Keratinocyte (primary cell): ENCODE measurements around the gene SH3PXD2B. TPM values are rescaled to one million over a fixed set of nuclear protein-coding genes. Genes with fewer than 3 reads are reported as not detected.
A peak's percentile ranks its signal among the peaks of the same experiment; 100 is the strongest.

Experiments used
- DNase-seq: peaks from one replicate; pipeline ENCODE4 v3.0.0-alpha.2; 2011; ENCODE audit warnings: low read depth, missing footprints, low spot score
- FAIRE-seq: peaks from 2 replicates; lab custom pipeline; 2011; peaks lifted over from hg19 to GRCh38; lab: Jason Lieb, UNC
- H2AFZ ChIP-seq: 2 replicates; pipeline ENCODE4 v1.6.0; 2012; ENCODE audit warnings: low read length, control low read depth, inconsistent platforms; ENCODE audit not compliant: control insufficient read depth
- H3K27ac ChIP-seq: 2 replicates; pipeline ENCODE4 v1.5.1; 2011; ENCODE audit warnings: low read length; ENCODE audit not compliant: control insufficient read depth, insufficient read depth
- H3K27me3 ChIP-seq: 3 replicates; pipeline ENCODE4 v1.6.0; 2011; ENCODE audit warnings: low read length; ENCODE audit not compliant: control insufficient read depth, insufficient read depth; ENCODE audit errors: extremely low read depth
- H3K36me3 ChIP-seq, 2 experiments: 2 replicates in 1 of 2; 3 replicates in 1 of 2; pipeline ENCODE4 v1.5.1; 2011; ENCODE audit warnings: low read length in 2 of 2, mild to moderate bottlenecking in 1 of 2; ENCODE audit not compliant: control insufficient read depth in 2 of 2, insufficient read depth in 2 of 2; ENCODE audit errors: extremely low read depth in 1 of 2
- H3K4me1 ChIP-seq: 3 replicates; pipeline ENCODE4 v1.5.1; 2011; ENCODE audit warnings: low read length; ENCODE audit not compliant: control insufficient read depth, insufficient read depth; ENCODE audit errors: extremely low read depth
- H3K4me2 ChIP-seq: 3 replicates; pipeline ENCODE4 v1.6.0; 2011; ENCODE audit warnings: low read depth, low read length; ENCODE audit not compliant: control insufficient read depth, insufficient read depth; ENCODE audit errors: extremely low read depth
- H3K4me3 ChIP-seq, 3 experiments: fragments of 200-600 bp in 1 of 3; sonication (generic) in 1 of 3; 2 replicates in 2 of 3; 3 replicates in 1 of 3; pipeline ENCODE4 v1.5.1; 2011 to 2016; ENCODE audit warnings: low read length in 3 of 3, mild to moderate bottlenecking in 3 of 3, control low read depth in 2 of 3, inconsistent platforms in 1 of 3, low read depth in 1 of 3, mixed read lengths in 1 of 3, mixed run types in 1 of 3, moderate library complexity in 1 of 3; ENCODE audit not compliant: control insufficient read depth in 2 of 3, insufficient read depth in 2 of 3; ENCODE audit errors: extremely low read depth in 1 of 3
- H3K79me2 ChIP-seq: 2 replicates; pipeline ENCODE4 v1.6.0; 2012; ENCODE audit warnings: low read length; ENCODE audit not compliant: control insufficient read depth, insufficient read depth
- H3K9ac ChIP-seq: 3 replicates; pipeline ENCODE4 v1.6.0; 2011; ENCODE audit warnings: low read length; ENCODE audit not compliant: control insufficient read depth, insufficient read depth; ENCODE audit errors: extremely low read depth
- H3K9me1 ChIP-seq: 3 replicates; pipeline ENCODE4 v1.6.0; 2011; ENCODE audit warnings: low read length; ENCODE audit not compliant: control insufficient read depth, insufficient read depth; ENCODE audit errors: extremely low read depth
- H3K9me3 ChIP-seq: 2 replicates; pipeline ENCODE4 v1.5.1; 2012; ENCODE audit warnings: low read depth, low read length; ENCODE audit not compliant: control insufficient read depth
- H4K20me1 ChIP-seq: 3 replicates; pipeline ENCODE4 v1.6.0; 2011; ENCODE audit warnings: low read length; ENCODE audit not compliant: control insufficient read depth, insufficient read depth; ENCODE audit errors: extremely low read depth
- EZH2 ChIP-seq: IDR thresholded peaks from one replicate; pipeline ENCODE4 v1.6.1; 2012; ENCODE audit warnings: inconsistent platforms, mild to moderate bottlenecking, low read length, moderate library complexity
- dilution Hi-C: fragments of 300-500 bp; cut with MboI; formaldehyde crosslinking; loops from one replicate; pipeline ENCODE4 v1.7.0; 2020; ENCODE audit warnings: low sequenced_read_pairs; ENCODE audit not compliant: extremely low pct_ligation_motif_present
- polyA plus RNA-seq, 5 experiments: library from polyadenylated mRNA; depleted of rRNA in 3 of 5; stranded (reverse) in 3 of 5; stranded (forward) in 1 of 5; unstranded in 1 of 5; fragments of >200 nt; gene quantifications; 1 replicate in 1 of 5; 2 replicates in 3 of 5; 3 replicates in 1 of 5; pipeline versions ENCODE4 v1.2.1 to v1.2.3, GENCODE V29; 2011 to 2012; ENCODE audit warnings: missing spikeins in 2 of 5, low read depth in 1 of 5, low replicate concordance in 1 of 5
- TF ChIP-seq, protein P1 (sequence below), 3 experiments: IDR thresholded peaks in 1 of 3; conservative IDR thresholded peaks in 1 of 3; optimal IDR thresholded peaks in 1 of 3; 2 replicates in 2 of 3; 3 replicates in 1 of 3; pipeline versions ENCODE3 to v1.5.1; 2011; ENCODE audit warnings: low read length in 3 of 3, mild to moderate bottlenecking in 3 of 3, moderate library complexity in 2 of 3, control low read depth in 1 of 3, inconsistent platforms in 1 of 3; ENCODE audit not compliant: insufficient read depth in 2 of 3; ENCODE audit errors: extremely low read depth in 1 of 3

SH3PXD2B gene
- polyA plus RNA-seq, 1 donor (not counting 4 experiments of a cell fraction or from before 2014, with no cell fraction given), result 17.3 TPM

GRCh38 chr5:172447646-172448365, 6.5 kb downstream of the SH3PXD2B start:
- dilution Hi-C loops, result no loop called here
- TF ChIP-seq, protein P1, sequence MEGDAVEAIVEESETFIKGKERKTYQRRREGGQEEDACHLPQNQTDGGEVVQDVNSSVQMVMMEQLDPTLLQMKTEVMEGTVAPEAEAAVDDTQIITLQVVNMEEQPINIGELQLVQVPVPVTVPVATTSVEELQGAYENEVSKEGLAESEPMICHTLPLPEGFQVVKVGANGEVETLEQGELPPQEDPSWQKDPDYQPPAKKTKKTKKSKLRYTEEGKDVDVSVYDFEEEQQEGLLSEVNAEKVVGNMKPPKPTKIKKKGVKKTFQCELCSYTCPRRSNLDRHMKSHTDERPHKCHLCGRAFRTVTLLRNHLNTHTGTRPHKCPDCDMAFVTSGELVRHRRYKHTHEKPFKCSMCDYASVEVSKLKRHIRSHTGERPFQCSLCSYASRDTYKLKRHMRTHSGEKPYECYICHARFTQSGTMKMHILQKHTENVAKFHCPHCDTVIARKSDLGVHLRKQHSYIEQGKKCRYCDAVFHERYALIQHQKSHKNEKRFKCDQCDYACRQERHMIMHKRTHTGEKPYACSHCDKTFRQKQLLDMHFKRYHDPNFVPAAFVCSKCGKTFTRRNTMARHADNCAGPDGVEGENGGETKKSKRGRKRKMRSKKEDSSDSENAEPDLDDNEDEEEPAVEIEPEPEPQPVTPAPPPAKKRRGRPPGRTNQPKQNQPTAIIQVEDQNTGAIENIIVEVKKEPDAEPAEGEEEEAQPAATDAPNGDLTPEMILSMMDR (optimal IDR thresholded peaks at IDR 0.05 in 1 of 3, IDR thresholded peaks at IDR 0.05 in 1 of 3, conservative IDR thresholded peaks at IDR 0.05 in 1 of 3; ENCODE audit: extremely low read depth in 1 of 3, insufficient read depth in 2 of 3, low read length in 3 of 3), result no peak
- no peak for TF ChIP-seq EZH2
- FAIRE-seq, result no peak

GRCh38 chr5:172446336-172447051, 7.8 kb downstream of the SH3PXD2B start:
- DNase-seq (no peak), FAIRE-seq (no peak)
- TF ChIP-seq EZH2, result no peak
- TF ChIP-seq, protein P1 (optimal IDR thresholded peaks at IDR 0.05 in 1 of 3, IDR thresholded peaks at IDR 0.05 in 1 of 3, conservative IDR thresholded peaks at IDR 0.05 in 1 of 3; ENCODE audit: extremely low read depth in 1 of 3, insufficient read depth in 2 of 3, low read length in 3 of 3), result no peak
- Histone ChIP-seq H2AFZ (no peak overlapping the region), H4K20me1 (peaks cover 43% of the 10 kb centered on the region), H3K27ac (no peak overlapping the region), H3K9me3 (no peaks in the 10 kb centered on the region), H3K27me3 (no peaks in the 10 kb centered on the region), H3K9ac (no peak overlapping the region), H3K79me2 (peaks cover 27% of the 10 kb centered on the region), H3K36me3 (peaks cover 0 to 1% of the 10 kb centered on the region in 2 experiments), H3K4me2 (peak overlapping the region; percentile 52), H3K4me1 (peaks cover 28% of the 10 kb centered on the region), H3K4me3 (no peak overlapping the region), H3K9me1 (peaks cover 6% of the 10 kb centered on the region)
- dilution Hi-C loops, result no loop called here

More at GRCh38 chr5:172447646-172448365, 6.5 kb downstream of the SH3PXD2B start:
- Histone ChIP-seq H3K27me3 (no peaks in the 10 kb centered on the region), H3K9me1 (peaks cover 8% of the 10 kb centered on the region), H2AFZ (no peak overlapping the region), H3K36me3 (peaks cover 0 to 1% of the 10 kb centered on the region in 2 experiments), H3K4me3 (no peak overlapping the region), H4K20me1 (peaks cover 40% of the 10 kb centered on the region), H3K9ac (no peak overlapping the region), H3K4me2 (no peak overlapping the region), H3K9me3 (no peaks in the 10 kb centered on the region), H3K4me1 (peaks cover 41% of the 10 kb centered on the region), H3K27ac (no peak overlapping the region), H3K79me2 (peaks cover 22% of the 10 kb centered on the region)
- DNase-seq, result no peak
